Measurements from ENCODE around the gene DCBLD1.

Gene DCBLD1

DNA sequence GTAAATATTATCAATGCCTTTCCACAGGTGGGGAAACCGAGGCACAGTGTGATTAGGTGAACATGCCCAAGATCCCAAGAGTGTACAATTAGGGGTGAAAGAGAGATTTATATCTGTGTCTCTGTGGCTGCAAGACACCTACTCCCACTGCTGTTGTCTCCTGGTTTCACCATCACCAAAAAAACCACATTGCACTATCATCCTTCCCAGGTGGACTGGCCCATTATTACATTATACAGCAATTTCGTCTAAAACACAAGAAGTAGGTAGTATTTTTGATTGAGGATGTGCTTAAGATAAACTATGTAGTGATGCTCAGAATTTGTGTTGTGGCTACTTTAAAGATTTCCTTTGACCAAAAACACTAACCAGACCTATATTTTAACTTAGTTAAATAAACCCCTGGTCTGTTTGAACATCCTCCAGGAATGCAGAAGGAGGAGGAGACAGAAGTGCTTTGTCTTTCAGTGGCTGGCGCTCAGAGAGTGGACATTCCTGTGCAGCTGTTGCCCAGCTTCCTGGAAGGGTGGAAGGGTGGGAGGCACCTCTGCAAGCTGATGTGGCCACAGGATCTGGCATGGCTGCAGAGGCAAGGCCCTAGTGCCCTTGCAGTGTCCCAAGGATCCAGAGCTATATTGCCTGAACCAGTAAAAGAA lies 23.8 kb downstream of the DCBLD1 start:
- TF ChIP-seq ZFX (IDR thresholded peaks at IDR 0.05; ENCODE audit: borderline replicate concordance) (no peak), CTCF (IDR thresholded peaks at IDR 0.05) (no peak)
- H3K27ac ChIP-seq = no peak overlapping the region

DNA sequence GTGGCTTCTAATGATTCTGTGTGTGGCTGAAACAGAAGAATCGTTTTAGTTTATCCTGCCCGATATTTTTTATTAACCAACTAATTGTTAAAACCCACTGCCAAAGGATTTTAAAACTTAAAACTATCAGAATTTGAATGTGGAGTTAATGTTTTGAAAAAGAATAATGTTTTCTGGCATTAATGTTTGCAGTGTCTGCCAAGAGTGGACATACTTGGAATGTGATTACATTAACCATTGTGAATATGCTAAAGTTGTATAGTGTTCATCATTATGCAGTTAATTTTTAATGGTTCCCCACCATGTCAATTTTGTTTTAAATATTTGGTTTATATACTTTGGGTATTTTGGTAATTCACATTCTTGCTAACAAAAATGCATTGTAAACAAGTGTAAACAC lies 24.4 kb downstream of the DCBLD1 start:
- no peak overlapping the region for H3K27ac ChIP-seq
- TF ChIP-seq CTCF (IDR thresholded peaks at IDR 0.05) = no peak
- TF ChIP-seq ZFX (IDR thresholded peaks at IDR 0.05; ENCODE audit: borderline replicate concordance) = no peak

DNA sequence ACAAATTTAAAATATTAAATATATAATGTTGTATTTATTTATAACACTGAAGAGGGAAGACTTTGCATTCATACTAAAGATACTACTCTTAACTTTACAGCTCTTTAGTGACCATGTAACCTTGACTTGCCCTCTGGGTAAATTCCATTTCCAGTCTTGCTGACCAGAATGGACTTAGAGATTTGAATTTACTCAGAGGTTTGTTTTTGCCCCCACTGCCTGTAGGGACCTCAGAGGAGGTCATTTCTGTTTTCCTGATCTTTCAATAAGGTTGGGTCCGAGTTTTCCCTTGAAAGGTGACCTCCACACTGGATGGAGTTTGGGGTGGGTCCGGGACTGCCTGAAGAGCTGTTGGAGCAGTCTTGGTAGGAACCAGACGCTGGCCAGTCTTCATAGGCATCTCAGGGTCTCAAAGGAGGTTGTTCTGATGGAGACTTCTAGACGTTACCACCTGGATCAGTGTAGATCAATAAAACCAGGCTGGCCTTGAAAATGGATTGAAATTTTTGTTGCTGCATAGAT lies 26.0 kb downstream of the DCBLD1 start:
- TF ChIP-seq CTCF (IDR thresholded peaks at IDR 0.05) = no peak
- TF ChIP-seq ZFX (IDR thresholded peaks at IDR 0.05; ENCODE audit: borderline replicate concordance) = no peak
- no peak overlapping the region for H3K27ac ChIP-seq

- H3K27ac ChIP-seq = no peak overlapping the region
- no peak for TF ChIP-seq ZFX (IDR thresholded peaks at IDR 0.05; ENCODE audit: borderline replicate concordance)
- no peak for TF ChIP-seq CTCF (IDR thresholded peaks at IDR 0.05)
Measured at GRCh38 chr6:117509021-117509420, 26.5 kb downstream of the DCBLD1 start.

GRCh38 chr6:117512056-117512828 lies 29.8 kb downstream of the DCBLD1 start:
- no peak overlapping the region for H3K27ac ChIP-seq
- TF ChIP-seq ZFX (IDR thresholded peaks at IDR 0.05; ENCODE audit: borderline replicate concordance) (no peak), CTCF (IDR thresholded peaks at IDR 0.05) (no peak)

DNA sequence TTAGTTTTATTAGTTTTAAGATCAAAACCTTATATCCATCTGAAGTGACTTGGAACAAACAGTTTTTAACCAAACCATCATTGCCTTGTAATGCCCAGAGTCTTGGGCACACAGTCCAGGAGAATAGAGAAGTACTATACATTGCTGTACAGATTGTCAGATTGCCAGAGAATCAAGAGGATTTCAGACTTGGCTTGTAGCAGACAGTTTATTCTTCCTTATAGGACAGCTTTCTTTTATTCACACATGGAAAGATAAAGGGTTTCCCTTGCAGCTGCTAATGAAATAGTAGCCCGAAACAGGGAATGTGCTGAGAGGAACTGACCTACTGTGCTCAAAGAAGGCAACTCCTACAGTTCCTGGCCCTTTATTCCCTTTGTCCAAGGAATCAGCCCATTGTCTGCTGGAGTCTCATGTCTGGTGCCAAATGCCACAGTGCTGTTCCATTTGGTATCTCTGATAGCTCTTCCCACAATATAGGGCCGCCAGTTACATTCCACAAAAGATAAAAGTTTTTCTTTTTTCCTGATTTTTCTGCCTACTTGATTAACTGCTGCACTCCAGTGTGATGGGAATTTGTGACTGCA lies 30.6 kb downstream of the DCBLD1 start:
- no peak overlapping the region for H3K27ac ChIP-seq
- TF ChIP-seq CTCF (IDR thresholded peaks at IDR 0.05) = no peak
- TF ChIP-seq ZFX (IDR thresholded peaks at IDR 0.05; ENCODE audit: borderline replicate concordance) = no peak
